ENCODE measurements around the gene KDM1B.

Gene KDM1B

GRCh38 chr6:18185624-18186023 lies 30.4 kb downstream of the KDM1B start:
- TF ChIP-seq CTCF (conservative IDR thresholded peaks at IDR 0.05; ENCODE audit: low read depth, low read length) = no peak
- no peak overlapping the region for H3K4me2 ChIP-seq
- H3K4me3 ChIP-seq (IDR thresholded peaks at IDR 0.05; ENCODE audit: insufficient read depth, low read depth, low read length) = no peak overlapping the region
- H3K36me3 ChIP-seq (ENCODE audit: insufficient read depth) = no peaks in the 10 kb centered on the region
- no peaks in the 10 kb centered on the region for H3K79me2 ChIP-seq (ENCODE audit: insufficient read depth, low read depth)
- peaks cover 3% of the 10 kb centered on the region for H3K4me1 ChIP-seq (ENCODE audit: low read depth, poor library complexity, severe bottlenecking)
- no peak overlapping the region for H3K27ac ChIP-seq
- no peak overlapping the region for H2AFZ ChIP-seq (ENCODE audit: low read depth)
- no peaks in the 10 kb centered on the region for H4K20me1 ChIP-seq (ENCODE audit: insufficient read depth)
- no peak overlapping the region for H3K9ac ChIP-seq
- no peaks in the 10 kb centered on the region for H3K27me3 ChIP-seq (ENCODE audit: insufficient read depth, low read depth)

GRCh38 chr6:18186033-18186432 lies 30.8 kb downstream of the KDM1B start:
- Histone ChIP-seq H2AFZ (ENCODE audit: low read depth) (no peak overlapping the region), H3K79me2 (ENCODE audit: insufficient read depth, low read depth) (no peaks in the 10 kb centered on the region), H3K4me3 (IDR thresholded peaks at IDR 0.05; ENCODE audit: insufficient read depth, low read depth, low read length) (no peak overlapping the region), H3K4me2 (no peak overlapping the region), H3K27ac (no peak overlapping the region), H3K36me3 (ENCODE audit: insufficient read depth) (no peaks in the 10 kb centered on the region), H3K27me3 (ENCODE audit: insufficient read depth, low read depth) (no peaks in the 10 kb centered on the region), H4K20me1 (ENCODE audit: insufficient read depth) (no peaks in the 10 kb centered on the region), H3K9ac (no peak overlapping the region), H3K4me1 (ENCODE audit: low read depth, poor library complexity, severe bottlenecking) (peaks cover 4% of the 10 kb centered on the region)
- TF ChIP-seq CTCF (conservative IDR thresholded peaks at IDR 0.05; ENCODE audit: low read depth, low read length) = no peak

GRCh38 chr6:18186540-18187250 lies 31.5 kb downstream of the KDM1B start:
- H3K9ac ChIP-seq = no peak overlapping the region
- no peak overlapping the region for H2AFZ ChIP-seq (ENCODE audit: low read depth)
- H3K27me3 ChIP-seq (ENCODE audit: insufficient read depth, low read depth) = no peaks in the 10 kb centered on the region
- no peak overlapping the region for H3K27ac ChIP-seq
- H3K4me2 ChIP-seq = no peak overlapping the region
- peaks cover 4% of the 10 kb centered on the region for H3K4me1 ChIP-seq (ENCODE audit: low read depth, poor library complexity, severe bottlenecking)
- TF ChIP-seq CTCF (conservative IDR thresholded peaks at IDR 0.05; ENCODE audit: low read depth, low read length) = no peak
- no peaks in the 10 kb centered on the region for H4K20me1 ChIP-seq (ENCODE audit: insufficient read depth)
- H3K79me2 ChIP-seq (ENCODE audit: insufficient read depth, low read depth) = no peaks in the 10 kb centered on the region
- H3K36me3 ChIP-seq (ENCODE audit: insufficient read depth) = no peaks in the 10 kb centered on the region
- no peak overlapping the region for H3K4me3 ChIP-seq (IDR thresholded peaks at IDR 0.05; ENCODE audit: insufficient read depth, low read depth, low read length)

- Histone ChIP-seq H4K20me1 (ENCODE audit: insufficient read depth) (no peaks in the 10 kb centered on the region), H3K79me2 (ENCODE audit: insufficient read depth, low read depth) (no peaks in the 10 kb centered on the region), H3K27ac (no peak overlapping the region), H3K36me3 (ENCODE audit: insufficient read depth) (no peaks in the 10 kb centered on the region), H2AFZ (ENCODE audit: low read depth) (no peak overlapping the region), H3K4me1 (ENCODE audit: low read depth, poor library complexity, severe bottlenecking) (peaks cover 4% of the 10 kb centered on the region), H3K9ac (no peak overlapping the region), H3K4me3 (IDR thresholded peaks at IDR 0.05; ENCODE audit: insufficient read depth, low read depth, low read length) (no peak overlapping the region), H3K4me2 (no peak overlapping the region), H3K27me3 (ENCODE audit: insufficient read depth, low read depth) (no peaks in the 10 kb centered on the region)
- no peak for TF ChIP-seq CTCF (conservative IDR thresholded peaks at IDR 0.05; ENCODE audit: low read depth, low read length)
These were observed 32.5 kb downstream of the KDM1B start for GRCh38 chr6:18187701-18188100.

Measured in KMS-11 (cell line).